Breast epithelium (tissue), 3 donors: ENCODE data around the gene UQCRQ.
A peak's percentile ranks its signal among the peaks of the same experiment; 100 is the strongest.

Source experiments
- CTCF ChIP-seq, 3 donors: fragments of 450-650 bp; IDR thresholded peaks; one replicate each; pipeline ENCODE4 v1.5.1; 2016 to 2017; ENCODE audit warnings: antibody characterized with exemption in 3 of 3, mild to moderate bottlenecking in 3 of 3, moderate library complexity in 3 of 3
- POLR2A ChIP-seq: fragments of 450-650 bp; IDR thresholded peaks from one replicate; pipeline ENCODE4 v1.6.1; 2016; ENCODE audit warnings: antibody characterized with exemption, mild to moderate bottlenecking, moderate library complexity

GRCh38 chr5:132820162-132820754 lies 46.2 kb upstream of the UQCRQ start:
- TF ChIP-seq CTCF (IDR thresholded peaks at IDR 0.05) (peak; percentile 88 to 97 (median 92)), POLR2A (no peak)
